Vagina (tissue), 2 donors: ENCODE results near the gene RAPGEF5.

Experiments used
- CTCF ChIP-seq, 3 experiments: fragments of 450-650 bp in 2 of 3; fragments of 200-600 bp in 1 of 3; sonication (generic) in 1 of 3; IDR thresholded peaks; one replicate each; pipeline ENCODE4 v1.5.1; 2017 to 2019; ENCODE audit warnings: antibody characterized with exemption in 3 of 3, mild to moderate bottlenecking in 2 of 3, moderate library complexity in 2 of 3
- POLR2A ChIP-seq, 2 donors: fragments of 450-650 bp; IDR thresholded peaks; one replicate each; pipeline ENCODE4 v1.6.1; 2017; ENCODE audit warnings: antibody characterized with exemption in 2 of 2, mild to moderate bottlenecking in 2 of 2, moderate library complexity in 2 of 2

- TF ChIP-seq CTCF (IDR thresholded peaks at IDR 0.05): no peak
- TF ChIP-seq POLR2A (IDR thresholded peaks at IDR 0.05): no peak
Measured at GRCh38 chr7:22223807-22224206, 133.1 kb downstream of the RAPGEF5 start.
